BJ (cell line): ENCODE results near the gene WDCP. TPM values are rescaled to one million over a fixed set of nuclear protein-coding genes. Genes with fewer than 3 reads are reported as not detected.

Source experiments
- CTCF ChIA-PET: fragments of 350-600 bp; formaldehyde crosslinking; extraction: SDS; loops from one replicate; lab custom pipeline; 2021; ENCODE audit warnings: antibody characterized with exemption, inconsistent platforms; lab: Yijun Ruan, JAX
- POLR2A ChIA-PET: fragments of 300-600 bp; sonication (Branson Sonifier 250); formaldehyde crosslinking; extraction: SDS; loops from one replicate; lab custom pipeline; 2021; ENCODE audit warnings: antibody characterized with exemption; lab: Charles Lee
- DNase-seq: peaks from one replicate; pipeline ENCODE4 v3.0.0-alpha.2; 2011; ENCODE audit warnings: low read depth
- H3K27me3 ChIP-seq: 2 replicates; pipeline ENCODE4 v1.6.0; 2011; ENCODE audit warnings: low read length; ENCODE audit not compliant: control insufficient read depth, insufficient read depth
- H3K36me3 ChIP-seq: 2 replicates; pipeline ENCODE4 v1.5.1; 2011; ENCODE audit warnings: low read length; ENCODE audit not compliant: control insufficient read depth, insufficient read depth
- H3K4me3 ChIP-seq: 2 replicates; pipeline ENCODE4 v1.5.1; 2011; ENCODE audit warnings: low read depth, mild to moderate bottlenecking, control low read depth, low read length
- CTCF ChIP-seq: IDR thresholded peaks from 2 replicates; pipeline ENCODE4 v1.5.1; 2011; ENCODE audit warnings: low read depth, mild to moderate bottlenecking, control low read depth, inconsistent platforms, low read length, moderate library complexity; ENCODE audit not compliant: insufficient read depth
- polyA plus RNA-seq: library from polyadenylated mRNA; depleted of rRNA; stranded (reverse); fragments of >200 nt; gene quantifications from 2 replicates; pipeline ENCODE4 v1.2.3, GENCODE V29; 2011

Gene WDCP
- polyA plus RNA-seq, 1 experiment = 10.9 TPM

- DNase-seq = no peak
- ChIA-PET POLR2A (no interaction called here), CTCF (no interaction called here)
- peaks cover 5% of the 10 kb centered on the region; the same call in 1 of the 2 replicates for H3K36me3 ChIP-seq
- no peaks in the 10 kb centered on the region for H3K27me3 ChIP-seq
- no peak for TF ChIP-seq CTCF
- no peak overlapping the region for H3K4me3 ChIP-seq
Observed at GRCh38 chr2:24040511-24040910, 6.7 kb downstream of the WDCP start.

GRCh38 chr2:24038786-24039499 lies 8.2 kb downstream of the WDCP start:
- ChIA-PET CTCF (no interaction called here), POLR2A (no interaction called here)
- no peak overlapping the region for H3K4me3 ChIP-seq
- no peak for DNase-seq
- peaks cover 5% of the 10 kb centered on the region; the same call in 1 of the 2 replicates for H3K36me3 ChIP-seq
- TF ChIP-seq CTCF = no peak
- H3K27me3 ChIP-seq = no peaks in the 10 kb centered on the region

- Histone ChIP-seq H3K27me3 (no peaks in the 10 kb centered on the region), H3K36me3 (peaks cover 11% of the 10 kb centered on the region), H3K4me3 (no peak overlapping the region)
- ChIA-PET CTCF (interaction anchor here (0.9 to 2.2 kb wide), 2 partner anchors 202 to 205 kb away, joined by 3 to 8 read pairs; no protein-coding TSS in a partner anchor), POLR2A (no interaction called here)
- no peak for DNase-seq
- no peak for TF ChIP-seq CTCF
Observed at GRCh38 chr2:24026233-24026632, 21.0 kb downstream of the WDCP start.

GRCh38 chr2:24024996-24025663 lies 22.1 kb downstream of the WDCP start:
- Histone ChIP-seq H3K36me3 (peaks cover 9% of the 10 kb centered on the region), H3K27me3 (no peaks in the 10 kb centered on the region), H3K4me3 (no peak overlapping the region)
- ChIA-PET POLR2A (no interaction called here), CTCF (interaction anchor here (1.0 to 2.2 kb wide), 3 partner anchors 11 to 201 kb away, joined by 3 to 8 read pairs (median 3); no protein-coding TSS in a partner anchor)
- DNase-seq = no peak
- TF ChIP-seq CTCF = no peak

- peak; percentile 43 for TF ChIP-seq CTCF
- POLR2A ChIA-PET = no interaction called here
- CTCF ChIA-PET = interaction anchor here (1.0 to 1.5 kb wide), 3 partner anchors 13 to 97 kb away, joined by 3 to 6 read pairs (median 3); partner anchors contain the start of gene ATAD2B
- no peak for DNase-seq
- H3K27me3 ChIP-seq = no peaks in the 10 kb centered on the region
- no peak overlapping the region for H3K4me3 ChIP-seq
- peaks cover 5% of the 10 kb centered on the region; the same call in 1 of the 2 replicates for H3K36me3 ChIP-seq
Observed at GRCh38 chr2:24024018-24024417, 23.2 kb downstream of the WDCP start.
